CD4-positive, alpha-beta T cell treated with Interferon alpha-2 for 1 hour (primary cell): Measurements from ENCODE around the gene NDUFB8.
"Not testable (repeated sequence)": the region's sequence is repeated elsewhere in the genome, so short reads cannot be mapped to it uniquely, and the experiment has no call there.

Source experiments
- DNase-seq, 2 donors: peaks; one replicate each; pipeline ENCODE4 v3.0.0-alpha.2; 2020 to 2022

The NDUFB8 gene

GRCh38 chr10:100529475-100530298 lies at the start of gene NDUFB8:
NDUFB8 (minus strand) TSS chr10:100529871; CDS start chr10:100529851, 20 bp downstream.
- peak; percentile 86 to 92 for DNase-seq

- no peak for DNase-seq
Measured at GRCh38 chr10:100576282-100576635, 46.6 kb upstream of the NDUFB8 start.

- DNase-seq, result no peak
Measured at GRCh38 chr10:100575585-100576281, 46.1 kb upstream of the NDUFB8 start.

- not testable (repeated sequence) for DNase-seq
Measured at GRCh38 chr10:100575146-100575545, 45.5 kb upstream of the NDUFB8 start.

GRCh38 chr10:100571084-100571856 lies 41.6 kb upstream of the NDUFB8 start:
- DNase-seq, result no peak

- DNase-seq, result no peak
Measured at GRCh38 chr10:100570506-100570905, 40.8 kb upstream of the NDUFB8 start.

- no peak for DNase-seq
Measured at GRCh38 chr10:100569687-100570481, 40.2 kb upstream of the NDUFB8 start.

GRCh38 chr10:100568912-100569311 lies 39.2 kb upstream of the NDUFB8 start:
- no peak for DNase-seq

GRCh38 chr10:100567826-100568225 lies 38.2 kb upstream of the NDUFB8 start:
- DNase-seq, result no peak

- no peak for DNase-seq
Measured at GRCh38 chr10:100567249-100567648, 37.6 kb upstream of the NDUFB8 start.

- no peak for DNase-seq
Measured at GRCh38 chr10:100566561-100566960, 36.9 kb upstream of the NDUFB8 start.

GRCh38 chr10:100565206-100565985 lies 35.7 kb upstream of the NDUFB8 start:
- DNase-seq, result no peak

- DNase-seq, result peak; percentile 70 to 82
Measured at GRCh38 chr10:100562008-100562672, 32.5 kb upstream of the NDUFB8 start.

GRCh38 chr10:100561005-100561404 lies 31.3 kb upstream of the NDUFB8 start:
- DNase-seq, result no peak

GRCh38 chr10:100560248-100560647 lies 30.6 kb upstream of the NDUFB8 start:
- DNase-seq, result no peak

GRCh38 chr10:100554902-100555301 lies 25.2 kb upstream of the NDUFB8 start:
- no peak for DNase-seq

- no peak for DNase-seq
Measured at GRCh38 chr10:100553929-100554328, 24.3 kb upstream of the NDUFB8 start.

GRCh38 chr10:100551738-100552137 lies 22.1 kb upstream of the NDUFB8 start:
- no peak for DNase-seq

- no peak for DNase-seq
Measured at GRCh38 chr10:100551196-100551595, 21.5 kb upstream of the NDUFB8 start.

- no peak for DNase-seq
Measured at GRCh38 chr10:100544950-100545349, 15.3 kb upstream of the NDUFB8 start.

- no peak for DNase-seq
Measured at GRCh38 chr10:100537475-100537874, 7.8 kb upstream of the NDUFB8 start.
